Stimulated activated CD8-positive, alpha-beta memory T cell treated with anti-CD3 and anti-CD28 coated beads, Interleukin-7, amount 100 ng/mL, for 4 hours (primary cell): Measurements from ENCODE around the gene ZNF469.

Source experiments
- DNase-seq, 2 donors: peaks; one replicate each; pipeline ENCODE4 v3.0.0-alpha.2; 2020; ENCODE audit warnings: low read depth in 2 of 2

Gene ZNF469, protein sequence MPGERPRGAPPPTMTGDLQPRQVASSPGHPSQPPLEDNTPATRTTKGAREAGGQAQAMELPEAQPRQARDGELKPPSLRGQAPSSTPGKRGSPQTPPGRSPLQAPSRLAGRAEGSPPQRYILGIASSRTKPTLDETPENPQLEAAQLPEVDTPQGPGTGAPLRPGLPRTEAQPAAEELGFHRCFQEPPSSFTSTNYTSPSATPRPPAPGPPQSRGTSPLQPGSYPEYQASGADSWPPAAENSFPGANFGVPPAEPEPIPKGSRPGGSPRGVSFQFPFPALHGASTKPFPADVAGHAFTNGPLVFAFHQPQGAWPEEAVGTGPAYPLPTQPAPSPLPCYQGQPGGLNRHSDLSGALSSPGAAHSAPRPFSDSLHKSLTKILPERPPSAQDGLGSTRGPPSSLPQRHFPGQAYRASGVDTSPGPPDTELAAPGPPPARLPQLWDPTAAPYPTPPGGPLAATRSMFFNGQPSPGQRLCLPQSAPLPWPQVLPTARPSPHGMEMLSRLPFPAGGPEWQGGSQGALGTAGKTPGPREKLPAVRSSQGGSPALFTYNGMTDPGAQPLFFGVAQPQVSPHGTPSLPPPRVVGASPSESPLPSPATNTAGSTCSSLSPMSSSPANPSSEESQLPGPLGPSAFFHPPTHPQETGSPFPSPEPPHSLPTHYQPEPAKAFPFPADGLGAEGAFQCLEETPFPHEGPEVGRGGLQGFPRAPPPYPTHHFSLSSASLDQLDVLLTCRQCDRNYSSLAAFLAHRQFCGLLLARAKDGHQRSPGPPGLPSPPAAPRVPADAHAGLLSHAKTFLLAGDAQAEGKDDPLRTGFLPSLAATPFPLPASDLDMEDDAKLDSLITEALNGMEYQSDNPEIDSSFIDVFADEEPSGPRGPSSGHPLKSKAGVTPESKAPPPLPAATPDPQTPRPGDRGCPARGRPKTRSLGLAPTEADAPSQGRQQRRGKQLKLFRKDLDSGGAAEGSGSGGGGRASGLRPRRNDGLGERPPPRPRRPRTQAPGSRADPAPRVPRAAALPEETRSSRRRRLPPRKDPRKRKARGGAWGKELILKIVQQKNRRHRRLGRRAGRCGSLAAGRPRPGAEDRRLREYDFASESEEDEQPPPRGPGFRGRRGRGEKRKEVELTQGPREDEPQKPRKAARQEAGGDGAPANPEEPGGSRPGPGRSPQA (N-terminal part only)

DNA sequence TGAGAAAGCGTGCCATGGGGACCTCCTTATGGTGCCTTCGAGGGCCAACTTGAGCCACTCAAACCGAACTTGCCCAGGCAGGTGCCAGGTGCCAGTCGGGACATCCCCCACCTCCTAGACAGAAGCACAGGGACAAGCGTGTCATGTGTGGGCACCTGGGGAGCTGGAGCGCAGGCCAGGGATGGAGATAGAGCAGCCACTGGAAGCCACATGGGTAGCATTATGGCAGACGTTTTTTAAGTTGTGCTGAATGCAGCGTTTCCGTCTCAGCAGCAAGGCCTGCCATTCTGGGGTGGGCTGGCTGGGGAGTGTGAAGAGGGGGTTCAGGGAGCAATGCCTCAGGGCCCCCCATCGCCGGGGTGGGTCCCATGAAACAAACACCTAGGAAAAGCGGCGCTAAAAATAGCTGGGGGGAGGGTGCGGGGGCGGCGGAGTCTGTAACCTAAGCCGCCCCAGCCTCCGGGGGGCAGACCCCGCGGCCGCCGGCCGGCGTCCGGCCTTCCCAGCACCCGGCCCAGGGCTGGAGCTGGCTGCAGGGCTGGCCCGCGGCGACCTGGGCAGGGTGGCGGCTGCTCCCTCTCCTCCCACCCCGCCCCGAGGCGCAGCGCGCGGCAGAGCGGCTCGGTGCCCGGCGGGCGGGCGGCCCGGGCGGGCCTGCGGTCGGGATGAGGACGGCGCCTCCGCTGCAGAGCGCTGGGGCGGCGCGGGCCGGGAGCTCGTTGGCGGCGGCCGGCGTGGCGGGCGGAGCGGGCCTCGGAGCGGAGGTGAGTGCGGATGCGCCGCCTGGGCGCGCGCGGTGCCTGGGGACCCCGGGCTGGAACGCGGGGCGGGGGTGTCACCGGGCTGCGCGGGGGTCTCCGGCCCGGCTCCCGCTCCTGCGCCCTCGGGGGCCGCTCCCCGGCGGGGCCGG lies at the start of gene ZNF469:
Gene ZNF469 (plus strand): TSS at position 469 of the 910 bp plus-strand sequence. CDS start 44,512 bp downstream, outside the sequence.
- no peak for DNase-seq

DNA sequence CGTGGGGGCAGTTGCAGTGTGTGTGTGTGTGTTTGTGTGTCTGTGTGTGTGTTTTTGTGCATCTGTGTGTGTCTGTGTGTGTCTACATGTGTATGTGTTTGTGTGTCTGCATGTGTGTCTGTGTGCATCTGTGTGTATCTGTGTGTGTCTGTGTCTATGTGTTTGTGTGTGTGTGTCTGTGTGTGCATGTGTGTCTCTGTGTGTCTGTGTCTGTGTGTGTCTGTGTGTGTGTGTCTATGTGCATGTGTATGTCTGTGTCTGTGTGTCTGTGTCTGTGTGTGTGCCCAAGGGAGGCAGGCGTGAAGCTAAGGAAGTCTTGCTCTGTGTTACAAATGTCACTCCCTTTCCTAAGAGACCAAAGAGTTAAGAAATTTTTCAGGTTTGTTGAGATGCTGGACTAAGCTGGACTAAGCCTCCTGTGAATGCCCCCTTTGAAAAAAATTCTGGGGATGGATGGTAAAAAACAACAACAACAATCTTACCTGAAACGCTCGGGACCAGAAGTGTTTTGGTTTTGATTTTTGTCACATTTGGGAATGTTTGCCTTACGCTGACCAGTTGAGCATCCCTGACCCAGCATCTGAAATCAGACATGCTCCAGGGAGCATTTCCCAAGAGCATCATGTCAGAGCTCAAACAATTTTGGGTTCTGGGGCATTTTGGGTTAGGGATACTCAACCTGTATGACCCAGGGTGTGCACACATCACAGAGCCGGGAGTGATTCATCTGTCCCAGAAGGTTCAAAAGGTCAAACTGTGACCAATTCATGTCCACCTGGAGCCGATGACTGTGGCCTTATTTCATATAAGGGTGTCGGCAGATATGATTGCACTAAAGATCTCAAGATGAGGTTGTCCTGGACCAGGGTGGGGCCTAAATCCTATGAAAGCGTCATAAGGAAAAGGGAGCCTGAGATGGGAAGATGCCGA lies 48.6 kb upstream of the ZNF469 start:
- no peak for DNase-seq

DNA sequence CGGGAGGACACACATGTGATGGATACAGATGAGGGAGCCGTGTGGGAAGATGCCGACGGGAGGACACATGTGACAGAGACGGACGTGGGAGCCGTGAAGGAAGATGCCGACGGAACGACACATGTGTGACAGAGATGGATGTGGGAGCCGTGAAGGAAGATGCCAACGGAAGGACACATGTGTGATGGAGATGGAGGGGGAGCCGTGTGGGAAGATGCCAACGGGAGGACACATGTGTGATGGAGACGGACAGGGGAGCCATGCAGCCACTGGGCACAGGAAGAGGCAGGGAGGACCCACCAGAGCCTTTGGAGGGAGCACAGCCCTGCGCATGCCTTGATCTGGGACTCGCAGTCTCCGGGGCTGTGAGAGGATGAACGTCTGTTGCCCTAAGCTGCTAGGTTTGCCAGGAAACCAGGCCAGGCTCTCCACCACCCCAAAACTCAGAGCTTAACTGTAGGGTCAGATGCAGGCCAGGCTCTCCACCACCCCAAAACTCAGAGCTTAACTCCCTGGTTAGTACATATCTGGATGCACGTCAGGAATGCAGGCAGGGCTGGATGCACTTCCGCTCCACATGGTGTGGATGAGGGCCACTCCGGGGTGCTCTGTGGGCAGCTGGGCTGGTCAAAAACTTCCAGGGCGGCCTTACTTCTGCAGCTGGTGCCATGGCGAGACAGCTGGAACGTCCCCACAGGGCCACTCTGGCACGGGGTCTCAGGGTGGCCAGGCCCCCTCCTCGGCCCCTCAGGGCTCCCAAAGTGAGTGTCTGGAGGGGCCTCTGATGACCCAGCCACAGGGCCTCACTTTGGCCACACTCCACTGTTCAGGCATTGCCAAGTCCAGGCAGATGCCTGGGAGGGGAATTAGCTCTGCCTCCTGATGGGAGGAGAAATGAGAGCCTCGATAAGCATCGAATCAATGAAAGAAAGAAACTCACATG lies 47.7 kb upstream of the ZNF469 start:
- no peak for DNase-seq

DNA sequence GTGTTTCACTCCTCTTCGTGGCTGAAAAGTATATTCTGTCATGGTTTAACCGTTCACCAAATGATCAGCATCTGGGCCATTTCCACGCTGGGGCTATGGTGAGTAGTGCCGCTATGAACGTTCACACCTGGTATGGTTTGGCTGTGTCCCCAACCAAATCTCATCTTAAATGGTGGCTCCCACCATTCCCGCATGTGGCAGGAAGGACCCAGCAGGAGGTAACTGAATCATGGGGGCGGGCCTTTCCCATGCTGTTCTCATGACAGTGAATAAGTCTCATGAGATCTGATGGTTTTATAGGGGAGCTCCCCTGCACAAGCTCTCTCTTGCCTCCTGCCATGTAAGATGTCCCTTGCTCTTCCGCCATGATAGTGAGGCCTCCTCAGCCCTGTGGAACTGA lies 45.7 kb upstream of the ZNF469 start:
- no peak for DNase-seq

DNA sequence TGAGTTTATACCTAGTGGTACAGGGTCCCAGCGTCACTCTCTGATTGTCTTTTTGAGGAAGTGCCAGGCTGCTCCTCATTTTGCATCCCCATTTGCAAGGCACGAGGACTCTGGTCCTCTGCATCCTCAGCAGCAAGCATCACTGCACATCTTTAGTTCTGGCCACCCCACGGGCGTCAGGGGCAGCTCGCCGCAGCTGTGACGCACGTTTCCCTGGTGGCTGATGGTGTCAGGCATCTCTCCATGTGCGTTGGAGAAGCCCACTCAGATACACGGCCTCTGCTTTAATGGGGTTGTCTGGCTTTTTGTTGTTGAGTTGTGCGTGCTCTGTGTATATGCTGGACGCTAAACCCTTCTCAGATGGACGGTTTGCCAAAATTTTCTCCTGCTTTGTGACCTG lies 45.2 kb upstream of the ZNF469 start:
- DNase-seq = no peak

DNA sequence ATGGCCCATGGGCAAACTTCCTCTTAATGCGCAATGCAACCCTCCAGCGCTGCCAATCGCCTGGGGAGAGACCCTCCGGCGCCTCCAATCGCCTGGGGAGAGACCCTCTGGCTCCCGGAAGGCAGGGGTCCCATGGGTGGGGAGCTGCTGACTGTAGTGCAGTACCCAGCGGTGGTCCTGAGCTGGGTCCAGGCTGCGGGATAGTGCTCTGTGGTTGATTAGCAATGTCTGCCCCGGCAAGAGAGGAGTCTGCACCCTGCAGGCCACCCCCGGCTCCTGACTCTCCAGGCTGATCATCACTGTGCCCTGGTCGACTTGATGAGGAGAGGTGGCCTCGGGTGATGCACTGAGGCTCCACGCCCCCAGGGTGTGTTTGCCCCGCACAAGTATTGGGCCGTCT lies 44.6 kb upstream of the ZNF469 start:
- no peak for DNase-seq

DNA sequence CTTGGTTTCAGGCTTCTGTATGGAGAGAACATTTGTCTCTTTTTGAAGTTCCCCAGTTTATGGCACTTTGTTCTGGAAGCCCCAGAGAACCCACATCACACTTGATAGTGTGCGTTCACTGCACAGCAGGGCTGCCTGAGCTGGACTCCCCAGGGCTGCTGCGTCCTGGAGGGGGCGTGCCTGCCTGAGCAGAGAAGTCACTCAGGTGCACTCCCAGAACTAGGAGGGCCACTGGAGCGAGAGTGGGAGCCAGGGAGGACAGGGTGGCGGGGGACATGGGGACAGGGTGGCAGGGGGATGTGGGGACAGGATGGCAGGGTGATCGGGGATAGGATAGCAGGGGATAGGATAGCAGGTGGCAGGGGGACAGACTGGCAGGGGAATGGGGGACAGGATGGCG lies 43.9 kb upstream of the ZNF469 start:
- no peak for DNase-seq

DNA sequence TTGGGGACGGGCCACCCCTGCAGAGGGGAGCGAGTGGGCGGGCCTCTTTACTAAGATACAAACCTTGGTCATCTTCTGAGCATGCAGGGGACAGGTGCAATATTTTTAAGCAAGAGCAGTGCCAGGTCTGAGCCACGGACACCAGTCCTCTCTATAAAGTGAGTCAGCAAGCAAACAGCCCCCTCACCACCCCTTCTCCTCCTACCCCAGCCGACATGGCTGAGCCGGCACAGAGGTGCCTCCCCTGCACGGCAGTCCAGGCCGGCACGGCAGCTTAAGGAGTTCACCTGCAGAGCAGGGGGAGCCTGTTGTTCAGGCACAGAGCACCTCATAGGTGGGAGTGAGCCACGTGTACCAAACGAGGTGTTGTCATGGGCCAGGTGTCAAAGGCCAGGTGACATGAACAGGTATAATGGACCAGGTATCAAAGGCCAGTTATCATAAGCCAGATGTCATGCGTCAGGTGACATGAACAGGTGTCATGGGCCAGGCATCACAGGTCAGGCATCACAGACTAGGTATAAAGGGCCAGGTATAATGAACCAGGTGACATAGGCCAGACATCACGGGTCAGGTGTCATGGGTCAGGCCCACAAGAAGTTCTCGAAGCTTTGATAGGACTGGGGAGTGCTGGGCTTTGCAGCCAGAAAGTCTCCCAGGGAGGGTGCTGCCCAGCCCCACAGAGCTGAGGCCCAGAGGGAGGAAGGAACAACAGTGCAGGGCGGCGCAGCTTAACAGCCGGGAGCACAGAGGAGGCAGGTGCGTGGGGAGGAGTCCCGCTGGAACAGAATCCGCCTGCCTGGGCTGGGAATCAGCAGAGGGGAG lies 42.6 kb upstream of the ZNF469 start:
- DNase-seq = no peak

DNA sequence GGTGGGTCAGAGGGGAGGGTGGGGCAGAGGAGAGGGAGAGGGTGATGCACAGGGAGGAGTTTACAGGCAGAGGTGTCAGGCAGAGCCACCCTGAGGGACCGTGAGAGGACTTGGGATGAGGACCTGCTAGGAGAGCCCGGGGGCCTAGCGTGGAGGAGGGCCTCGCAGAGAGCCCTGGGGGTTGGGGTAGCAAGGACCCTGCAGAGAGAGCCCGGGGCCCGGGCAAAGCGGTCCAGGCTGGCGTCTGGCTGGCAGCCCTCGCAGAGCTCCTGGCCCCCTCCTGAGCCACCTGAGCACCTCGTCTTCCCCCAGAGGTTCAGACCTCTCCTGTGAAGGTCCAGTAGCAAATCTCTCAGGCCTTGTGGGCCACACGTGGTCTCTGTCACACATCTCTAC lies 42.0 kb upstream of the ZNF469 start:
- no peak for DNase-seq

DNA sequence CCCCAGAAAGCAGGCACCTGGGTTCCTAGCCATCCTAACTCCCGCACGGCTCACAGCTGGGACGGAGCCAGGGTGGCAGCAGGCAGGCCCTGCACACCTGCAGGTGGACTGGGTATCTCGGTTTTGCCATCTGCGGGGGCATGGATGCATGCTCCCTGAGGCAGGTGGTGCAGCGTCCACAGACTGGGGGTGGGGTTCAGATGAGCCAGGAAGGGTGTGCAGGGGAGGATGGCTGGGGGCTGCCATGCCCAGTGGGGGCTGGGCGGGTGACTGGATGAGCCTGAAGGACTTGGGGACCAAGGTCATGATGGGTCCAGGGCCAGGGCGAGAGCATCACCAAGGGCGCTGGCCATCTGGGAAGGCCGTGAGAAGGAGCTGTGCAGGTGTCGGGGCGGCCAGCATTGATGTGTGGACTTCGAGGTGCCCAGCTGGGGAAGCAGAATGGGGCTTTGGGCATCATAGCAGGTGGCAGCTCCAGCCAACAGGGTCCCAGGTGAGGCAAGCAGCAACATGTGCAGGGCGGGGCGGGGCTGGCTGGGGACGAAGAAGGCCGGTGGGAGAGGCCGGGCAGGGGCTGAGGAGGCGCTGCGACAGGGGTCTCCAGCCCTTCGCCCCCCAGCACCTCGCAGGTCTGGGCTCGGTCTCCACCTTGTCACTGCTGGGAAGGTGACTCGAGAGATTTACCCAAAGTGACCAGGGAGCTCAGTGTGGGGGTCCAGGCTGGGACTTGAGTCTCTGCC lies 41.0 kb upstream of the ZNF469 start:
- no peak for DNase-seq

DNA sequence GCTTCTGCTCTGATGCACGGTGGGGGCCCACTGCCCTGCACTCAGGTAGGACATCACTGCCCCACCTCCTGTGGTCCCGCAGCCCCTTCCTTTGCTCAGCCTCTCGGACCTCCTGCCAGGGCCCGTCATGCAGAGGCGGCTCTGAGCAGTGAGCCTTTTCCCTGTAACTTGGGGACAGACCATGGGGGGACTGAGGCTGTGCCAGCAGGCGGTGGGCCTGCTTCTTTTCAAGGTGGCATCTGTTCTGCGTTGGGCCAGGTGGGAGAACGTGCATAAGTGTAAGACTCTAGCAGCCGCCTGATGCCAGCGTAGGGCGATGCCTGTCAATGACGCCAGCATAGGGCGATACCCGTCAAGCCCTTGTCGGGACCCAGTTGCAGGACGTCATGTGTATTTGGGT lies 40.3 kb upstream of the ZNF469 start:
- DNase-seq = no peak

DNA sequence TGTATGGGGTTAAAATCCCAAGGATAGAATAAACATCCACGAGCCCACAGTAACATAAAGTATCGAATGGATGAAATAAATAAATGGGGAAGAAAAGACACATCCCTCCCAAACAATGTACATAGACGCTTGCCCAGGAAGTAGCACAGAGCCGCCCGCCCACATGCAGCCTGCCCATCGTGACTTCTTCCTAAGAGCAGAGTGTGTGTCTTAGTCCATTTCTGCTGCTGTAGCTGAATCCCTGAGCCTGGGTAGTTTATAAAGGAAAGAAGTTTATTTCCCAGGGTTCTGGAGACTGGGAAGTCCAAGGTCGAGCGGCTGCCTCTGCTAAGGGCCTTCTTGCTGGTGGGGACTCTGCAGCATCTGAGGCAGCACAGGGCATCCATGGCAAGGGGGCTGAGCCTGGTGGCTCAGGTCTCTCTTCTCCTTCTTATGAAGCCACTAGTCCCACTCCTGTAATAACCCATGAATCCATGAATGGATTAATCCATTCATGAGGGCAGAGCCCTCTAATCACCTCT lies 39.4 kb upstream of the ZNF469 start:
- DNase-seq = no peak

DNA sequence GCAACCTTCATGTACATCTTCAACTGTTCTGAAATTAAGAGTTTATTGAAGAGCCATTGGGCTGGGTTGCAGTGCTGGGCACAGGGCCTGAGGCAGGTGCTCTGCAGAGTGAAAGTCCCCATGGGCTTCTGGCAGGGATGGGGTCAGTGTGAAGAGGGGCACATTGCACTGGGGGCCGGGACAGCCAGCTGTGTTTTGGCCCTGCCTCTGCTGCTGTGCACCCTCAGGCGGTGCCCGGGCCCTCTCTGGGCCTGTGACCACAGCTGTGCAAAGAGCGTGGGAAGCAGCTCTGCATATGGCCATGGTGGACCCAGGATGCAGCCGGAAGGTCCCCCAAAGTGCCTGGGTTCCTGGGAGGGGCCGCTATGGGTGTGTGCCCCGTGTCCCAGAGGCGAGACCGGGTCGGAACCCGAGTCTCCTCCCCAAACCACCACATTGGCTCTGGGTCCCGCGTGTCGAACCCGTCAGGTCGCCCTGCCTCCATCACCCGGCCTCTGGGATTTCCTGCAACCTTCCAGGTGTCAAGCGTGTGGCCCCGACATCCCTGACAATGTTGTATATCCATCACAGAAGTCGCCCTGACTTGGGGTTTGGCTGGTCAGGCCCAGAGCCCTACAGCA lies 38.2 kb upstream of the ZNF469 start:
- DNase-seq = no peak

DNA sequence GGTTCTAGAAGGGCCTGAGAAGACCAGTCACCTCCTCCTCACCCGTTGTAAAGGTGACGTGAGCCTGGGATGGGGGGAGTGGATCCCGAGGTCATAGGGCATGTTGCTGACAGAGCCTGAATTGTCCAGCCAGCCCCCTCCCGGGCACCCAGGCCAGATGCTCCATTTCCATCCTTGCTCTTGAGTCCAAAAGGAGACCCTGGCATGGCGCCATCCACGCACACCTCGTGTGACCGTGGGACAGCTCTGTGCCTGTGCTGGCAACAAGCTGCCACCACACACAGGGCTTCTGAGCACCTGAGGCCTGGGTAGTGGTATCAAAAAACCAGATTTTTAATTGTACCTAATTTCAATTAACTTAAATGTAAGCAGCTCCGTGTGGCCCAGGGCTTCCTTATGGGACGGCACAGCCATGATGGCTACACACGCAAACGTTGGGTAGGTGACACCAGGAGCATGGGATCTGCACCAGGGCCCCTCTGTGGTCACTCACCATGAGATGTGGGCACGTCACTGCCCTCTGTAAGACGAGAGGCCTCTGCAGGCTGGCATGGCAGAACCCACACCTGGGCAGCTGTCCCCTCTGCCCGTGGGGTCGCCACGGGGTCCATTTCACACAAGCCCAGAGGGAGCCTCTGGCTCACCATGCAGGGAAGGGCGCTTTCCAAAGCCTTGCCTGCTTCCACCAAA lies 37.6 kb upstream of the ZNF469 start:
- DNase-seq = no peak

DNA sequence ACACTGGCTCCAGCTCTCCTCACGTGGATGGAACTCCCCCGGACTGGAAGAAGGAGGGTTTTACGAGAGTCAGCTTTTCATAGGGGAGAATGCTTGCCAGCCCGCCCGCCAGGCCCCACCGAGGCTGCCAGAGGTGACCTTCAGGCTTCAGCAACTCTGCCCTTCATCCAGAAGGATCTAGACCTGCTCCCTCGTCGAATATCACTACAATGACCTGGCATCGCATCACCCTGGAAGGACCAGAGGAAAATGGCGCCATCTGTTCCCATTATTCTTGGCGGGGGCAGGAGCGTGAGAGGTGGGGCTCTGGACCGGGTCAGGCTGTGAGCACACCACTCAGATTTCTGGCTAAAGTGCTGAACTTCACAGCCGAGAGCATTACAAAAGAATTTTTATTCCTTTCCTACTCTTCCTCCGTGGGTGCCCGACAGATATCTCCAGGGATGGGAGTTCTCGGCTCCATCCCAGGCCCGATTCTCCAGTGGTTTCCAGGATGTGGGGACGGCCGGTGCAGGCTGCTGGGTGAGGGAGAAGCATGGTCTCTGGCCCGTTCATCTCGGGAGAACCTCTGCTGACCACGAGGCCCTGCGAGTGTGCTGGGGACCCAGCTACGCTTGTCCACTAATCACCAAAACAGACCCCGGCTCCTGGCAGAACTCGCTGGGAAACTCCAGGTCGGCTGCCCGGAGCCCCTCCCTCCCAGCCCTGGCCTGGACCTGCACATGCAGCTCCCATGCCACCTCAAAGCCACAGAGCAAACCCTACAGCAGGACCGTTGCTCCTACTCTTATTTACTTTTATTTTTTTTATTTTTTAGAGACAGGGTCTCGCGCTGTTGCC lies 36.8 kb upstream of the ZNF469 start:
- no peak for DNase-seq
